Thyroid gland (tissue), 4 donors: ENCODE measurements around the gene TNIK.

Experiments
- POLR2A ChIP-seq, 2 donors: fragments of 450-650 bp; IDR thresholded peaks; one replicate each; pipeline ENCODE4 v1.6.1; 2017; ENCODE audit warnings: antibody characterized with exemption in 2 of 2, mild to moderate bottlenecking in 2 of 2, moderate library complexity in 1 of 2
- TF ChIP-seq, protein P1 (sequence below), 6 experiments: fragments of 200-600 bp in 3 of 6; fragments of 450-650 bp in 3 of 6; sonication (generic) in 3 of 6; IDR thresholded peaks; one replicate each; pipeline ENCODE4 v1.5.1; 2016 to 2019; ENCODE audit warnings: antibody characterized with exemption in 6 of 6, mild to moderate bottlenecking in 2 of 6, inconsistent platforms in 1 of 6, moderate library complexity in 1 of 6

- TF ChIP-seq, protein P1, sequence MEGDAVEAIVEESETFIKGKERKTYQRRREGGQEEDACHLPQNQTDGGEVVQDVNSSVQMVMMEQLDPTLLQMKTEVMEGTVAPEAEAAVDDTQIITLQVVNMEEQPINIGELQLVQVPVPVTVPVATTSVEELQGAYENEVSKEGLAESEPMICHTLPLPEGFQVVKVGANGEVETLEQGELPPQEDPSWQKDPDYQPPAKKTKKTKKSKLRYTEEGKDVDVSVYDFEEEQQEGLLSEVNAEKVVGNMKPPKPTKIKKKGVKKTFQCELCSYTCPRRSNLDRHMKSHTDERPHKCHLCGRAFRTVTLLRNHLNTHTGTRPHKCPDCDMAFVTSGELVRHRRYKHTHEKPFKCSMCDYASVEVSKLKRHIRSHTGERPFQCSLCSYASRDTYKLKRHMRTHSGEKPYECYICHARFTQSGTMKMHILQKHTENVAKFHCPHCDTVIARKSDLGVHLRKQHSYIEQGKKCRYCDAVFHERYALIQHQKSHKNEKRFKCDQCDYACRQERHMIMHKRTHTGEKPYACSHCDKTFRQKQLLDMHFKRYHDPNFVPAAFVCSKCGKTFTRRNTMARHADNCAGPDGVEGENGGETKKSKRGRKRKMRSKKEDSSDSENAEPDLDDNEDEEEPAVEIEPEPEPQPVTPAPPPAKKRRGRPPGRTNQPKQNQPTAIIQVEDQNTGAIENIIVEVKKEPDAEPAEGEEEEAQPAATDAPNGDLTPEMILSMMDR (IDR thresholded peaks at IDR 0.05): no peak
- no peak for TF ChIP-seq POLR2A (IDR thresholded peaks at IDR 0.05)
These were observed 34.4 kb upstream of the TNIK start for GRCh38 chr3:171494457-171495109.
